ENCODE data around the gene CNP.

CNP gene

DNA sequence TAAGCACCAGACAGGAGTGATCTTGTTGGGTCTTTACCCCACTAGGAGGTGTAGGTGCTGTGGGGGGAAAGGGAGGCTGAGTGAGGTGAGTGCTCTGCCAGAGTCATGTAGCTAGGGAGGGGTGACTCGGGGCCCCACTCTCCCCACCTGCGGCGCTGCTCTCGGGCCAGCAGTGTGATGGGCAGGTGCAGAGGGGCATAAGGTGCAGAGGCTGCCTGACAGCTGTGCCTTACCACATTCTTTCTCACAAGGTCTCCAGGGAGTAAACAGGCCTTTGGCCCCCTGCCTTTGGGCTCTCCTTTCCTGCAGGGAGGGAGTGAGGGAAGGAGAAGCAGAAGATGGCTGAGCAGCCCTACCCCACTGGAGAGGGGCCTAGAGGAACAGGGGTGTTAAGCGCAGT, 4.5 kb upstream of the CNP start:
- H3K4me1 ChIP-seq (ENCODE audit: control insufficient read depth in 1 of 2, insufficient read depth in 1 of 2, low read depth in 1 of 2, low read length in 1 of 2): peaks cover 30 to 32% of the 10 kb centered on the region in 2 experiments
- H3K4me3 ChIP-seq (ENCODE audit: low read depth in 1 of 2, low read length in 1 of 2): no peak overlapping the region
- TF ChIP-seq, protein P1, sequence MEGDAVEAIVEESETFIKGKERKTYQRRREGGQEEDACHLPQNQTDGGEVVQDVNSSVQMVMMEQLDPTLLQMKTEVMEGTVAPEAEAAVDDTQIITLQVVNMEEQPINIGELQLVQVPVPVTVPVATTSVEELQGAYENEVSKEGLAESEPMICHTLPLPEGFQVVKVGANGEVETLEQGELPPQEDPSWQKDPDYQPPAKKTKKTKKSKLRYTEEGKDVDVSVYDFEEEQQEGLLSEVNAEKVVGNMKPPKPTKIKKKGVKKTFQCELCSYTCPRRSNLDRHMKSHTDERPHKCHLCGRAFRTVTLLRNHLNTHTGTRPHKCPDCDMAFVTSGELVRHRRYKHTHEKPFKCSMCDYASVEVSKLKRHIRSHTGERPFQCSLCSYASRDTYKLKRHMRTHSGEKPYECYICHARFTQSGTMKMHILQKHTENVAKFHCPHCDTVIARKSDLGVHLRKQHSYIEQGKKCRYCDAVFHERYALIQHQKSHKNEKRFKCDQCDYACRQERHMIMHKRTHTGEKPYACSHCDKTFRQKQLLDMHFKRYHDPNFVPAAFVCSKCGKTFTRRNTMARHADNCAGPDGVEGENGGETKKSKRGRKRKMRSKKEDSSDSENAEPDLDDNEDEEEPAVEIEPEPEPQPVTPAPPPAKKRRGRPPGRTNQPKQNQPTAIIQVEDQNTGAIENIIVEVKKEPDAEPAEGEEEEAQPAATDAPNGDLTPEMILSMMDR (IDR thresholded peaks at IDR 0.05): no peak
- no peaks in the 10 kb centered on the region for H3K27me3 ChIP-seq
- H3K36me3 ChIP-seq: no peaks in the 10 kb centered on the region
- no peaks in the 10 kb centered on the region for H3K9me3 ChIP-seq
- no peak overlapping the region for H3K27ac ChIP-seq

DNA sequence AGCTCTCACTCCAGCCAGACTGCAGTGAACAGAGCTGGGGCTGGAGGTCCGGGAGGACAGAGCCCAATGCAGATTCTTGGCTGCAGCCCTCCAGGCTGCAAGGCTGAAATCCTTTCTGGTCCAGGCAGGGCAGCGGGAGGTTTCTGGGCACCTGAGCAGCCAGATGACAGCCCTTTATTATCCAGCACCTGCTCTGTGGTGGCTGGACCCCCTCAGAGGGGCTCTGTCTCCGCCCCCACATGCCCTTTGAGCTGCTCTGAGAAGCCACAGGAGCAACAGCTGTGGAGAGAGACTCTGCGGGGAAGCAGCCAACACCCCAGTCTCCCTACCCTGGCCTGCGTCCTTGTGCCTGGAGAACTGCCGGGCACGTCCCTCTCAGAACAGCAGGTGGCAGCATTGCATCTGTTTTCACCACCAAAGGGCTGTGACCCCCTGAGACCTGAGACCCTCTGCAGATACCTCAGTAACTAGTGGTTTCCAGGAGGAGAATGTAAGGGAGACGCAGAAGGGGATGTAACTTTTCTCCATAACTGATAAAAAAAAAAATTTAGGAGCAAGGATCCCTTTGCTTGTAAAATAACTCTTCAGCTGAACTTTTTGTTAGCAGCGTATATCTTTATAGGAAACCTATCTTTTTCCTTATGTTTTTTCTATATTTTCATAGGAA, 3.7 kb upstream of the CNP start:
- Histone ChIP-seq H3K27me3 (no peaks in the 10 kb centered on the region), H3K27ac (no peak overlapping the region), H3K9me3 (no peaks in the 10 kb centered on the region), H3K36me3 (no peaks in the 10 kb centered on the region), H3K4me3 (ENCODE audit: low read depth in 1 of 2, low read length in 1 of 2) (no peak overlapping the region), H3K4me1 (ENCODE audit: control insufficient read depth in 1 of 2, insufficient read depth in 1 of 2, low read depth in 1 of 2, low read length in 1 of 2) (peaks cover 30% of the 10 kb centered on the region in 2 experiments)
- TF ChIP-seq, protein P1 (IDR thresholded peaks at IDR 0.05): peak; percentile 61

DNA sequence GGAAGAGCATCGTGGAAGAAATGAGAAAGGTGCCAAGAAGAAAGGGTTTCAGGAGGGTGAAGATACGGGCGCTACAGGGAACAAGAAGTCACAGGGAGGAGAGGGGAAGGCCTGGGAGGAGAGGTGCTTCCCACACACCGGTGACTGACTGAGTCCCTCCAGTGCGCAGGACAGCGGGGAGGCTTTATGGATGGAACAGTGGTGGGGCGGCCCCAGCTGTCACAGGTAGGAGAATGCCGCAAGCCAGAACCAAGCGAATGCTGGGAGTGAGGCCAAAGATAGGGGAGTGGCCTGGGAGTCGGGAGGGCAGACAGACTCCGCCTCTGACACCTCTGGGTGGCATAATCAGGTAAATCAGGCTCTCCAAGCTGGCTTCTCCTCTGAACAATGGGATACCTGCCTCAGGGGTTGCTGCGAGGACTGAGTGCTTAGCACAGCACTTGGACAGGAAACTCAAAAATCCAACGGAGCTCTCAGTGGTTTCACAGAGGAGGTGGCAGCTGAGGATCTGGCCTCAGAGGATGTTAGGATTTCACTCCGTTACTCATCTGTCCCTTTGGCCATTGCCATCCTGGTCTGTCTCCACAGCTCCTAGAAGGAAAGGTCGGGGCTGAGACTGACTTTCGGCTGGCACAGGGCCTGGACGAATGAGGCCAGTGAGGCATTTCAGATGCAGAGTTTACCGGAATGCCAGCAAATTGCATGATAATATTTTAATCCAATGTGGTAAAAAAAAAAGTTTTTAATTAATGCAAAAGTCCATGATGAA, 717 bp upstream of the CNP start:
- Histone ChIP-seq H3K4me3 (ENCODE audit: low read depth in 1 of 2, low read length in 1 of 2) (peak overlapping the region; percentile 69 to 97), H3K36me3 (peaks cover 4% of the 10 kb centered on the region), H3K9me3 (no peaks in the 10 kb centered on the region), H3K4me1 (ENCODE audit: control insufficient read depth in 1 of 2, insufficient read depth in 1 of 2, low read depth in 1 of 2, low read length in 1 of 2) (peaks cover 20 to 22% of the 10 kb centered on the region in 2 experiments), H3K27me3 (no peaks in the 10 kb centered on the region), H3K27ac (peak overlapping the region; percentile 80)
- TF ChIP-seq, protein P1 (IDR thresholded peaks at IDR 0.05): no peak

DNA sequence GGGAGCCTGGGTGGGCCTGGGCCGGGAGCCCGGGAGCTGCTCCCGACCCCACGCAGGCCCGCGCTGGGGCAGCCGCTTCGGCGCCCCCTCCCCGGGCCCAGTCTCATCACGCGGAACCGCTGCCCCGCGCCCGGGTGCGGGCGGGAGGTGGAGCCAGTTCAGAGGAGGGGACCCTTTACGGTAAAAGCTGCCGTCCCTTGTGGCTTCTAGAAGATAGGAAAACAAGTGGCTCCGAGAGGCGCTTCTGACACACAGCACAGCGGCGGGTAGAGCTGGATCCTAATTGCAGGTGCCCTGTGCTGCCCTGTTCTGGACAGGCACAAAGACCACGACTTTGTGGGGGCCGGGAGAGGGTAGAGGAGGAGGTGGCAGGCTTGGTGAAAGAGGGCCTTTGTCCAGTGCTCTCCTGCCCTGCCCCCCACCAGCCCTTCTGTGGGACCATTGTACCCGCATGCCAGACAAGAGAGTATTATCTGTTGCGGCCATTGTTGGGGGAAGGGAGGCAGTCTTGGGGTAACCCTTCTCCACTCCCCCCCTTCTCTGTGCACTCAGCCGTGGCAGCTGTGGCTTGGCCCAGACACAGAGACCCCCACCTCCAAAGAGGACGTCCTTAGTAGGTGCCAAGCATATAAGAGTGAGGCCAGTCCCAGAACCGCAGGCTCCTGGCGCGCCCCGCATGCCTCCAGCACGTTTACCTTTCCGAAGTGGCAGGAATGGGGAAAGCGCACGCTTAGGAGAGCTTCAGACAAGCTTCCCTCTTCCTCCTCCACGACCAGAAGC, 736 bp downstream of the CNP start:
- H3K9me3 ChIP-seq: no peaks in the 10 kb centered on the region
- TF ChIP-seq, protein P1 (IDR thresholded peaks at IDR 0.05): no peak
- H3K27me3 ChIP-seq: no peaks in the 10 kb centered on the region
- H3K4me1 ChIP-seq (ENCODE audit: control insufficient read depth in 1 of 2, insufficient read depth in 1 of 2, low read depth in 1 of 2, low read length in 1 of 2): peaks cover 20 to 22% of the 10 kb centered on the region in 2 experiments
- peak overlapping the region; percentile 69 to 97 for H3K4me3 ChIP-seq (ENCODE audit: low read depth in 1 of 2, low read length in 1 of 2)
- peak overlapping the region; percentile 80 for H3K27ac ChIP-seq
- H3K36me3 ChIP-seq: peaks cover 16% of the 10 kb centered on the region

DNA sequence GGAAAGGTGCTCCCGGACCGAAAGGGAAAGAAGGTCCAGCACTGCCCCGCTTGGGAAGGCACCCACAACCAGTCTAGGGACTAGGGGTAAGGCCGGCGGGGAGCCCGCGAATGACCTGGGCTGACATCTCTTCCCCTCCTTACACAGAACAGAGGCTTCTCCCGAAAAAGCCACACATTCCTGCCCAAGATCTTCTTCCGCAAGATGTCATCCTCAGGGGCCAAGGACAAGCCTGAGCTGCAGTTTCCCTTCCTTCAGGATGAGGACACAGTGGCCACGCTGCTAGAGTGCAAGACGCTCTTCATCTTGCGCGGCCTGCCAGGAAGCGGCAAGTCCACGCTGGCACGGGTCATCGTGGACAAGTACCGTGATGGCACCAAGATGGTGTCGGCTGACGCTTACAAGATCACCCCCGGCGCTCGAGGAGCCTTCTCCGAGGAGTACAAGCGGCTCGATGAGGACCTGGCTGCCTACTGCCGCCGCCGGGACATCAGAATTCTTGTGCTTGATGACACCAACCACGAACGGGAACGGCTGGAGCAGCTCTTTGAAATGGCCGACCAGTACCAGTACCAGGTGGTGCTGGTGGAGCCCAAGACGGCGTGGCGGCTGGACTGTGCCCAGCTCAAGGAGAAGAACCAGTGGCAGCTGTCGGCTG, 1.5 kb downstream of the CNP start:
- Histone ChIP-seq H3K36me3 (peaks cover 23% of the 10 kb centered on the region), H3K4me3 (ENCODE audit: low read depth in 1 of 2, low read length in 1 of 2) (no peak overlapping the region)

More for the DNA sequence above, 1.5 kb downstream of the CNP start:
- H3K27ac ChIP-seq: no peak overlapping the region
- H3K9me3 ChIP-seq: no peaks in the 10 kb centered on the region
- TF ChIP-seq, protein P1 (IDR thresholded peaks at IDR 0.05): no peak
- peaks cover 20 to 22% of the 10 kb centered on the region in 2 experiments for H3K4me1 ChIP-seq (ENCODE audit: control insufficient read depth in 1 of 2, insufficient read depth in 1 of 2, low read depth in 1 of 2, low read length in 1 of 2)
- no peaks in the 10 kb centered on the region for H3K27me3 ChIP-seq

Data from neutrophil (primary cell).